ENCODE results near the gene FAM81B. TPM values are rescaled to one million over a fixed set of nuclear protein-coding genes. Genes with fewer than 3 reads are reported as not detected.

Gene FAM81B
- polyA plus RNA-seq, 1 donor from 2014 or later: not detected

- H3K4me3 ChIP-seq (ENCODE audit: low read length): no peak overlapping the region
- no peak for TF ChIP-seq POLR2AphosphoS5 (IDR thresholded peaks at IDR 0.05)
- TF ChIP-seq CTCF (IDR thresholded peaks at IDR 0.05; ENCODE audit: poor library complexity, severe bottlenecking): no peak
- no peak for TF ChIP-seq REST (IDR thresholded peaks at IDR 0.05; ENCODE audit: borderline replicate concordance)
- TF ChIP-seq RAD21 (conservative IDR thresholded peaks at IDR 0.05): no peak
- TF ChIP-seq SMC3 (conservative IDR thresholded peaks at IDR 0.05; ENCODE audit: poor library complexity): no peak
- TF ChIP-seq EZH2 (IDR thresholded peaks at IDR 0.05; ENCODE audit: borderline replicate concordance, insufficient read depth, low read length, poor library complexity, severe bottlenecking): no peak
- no peak for TF ChIP-seq MXI1 (conservative IDR thresholded peaks at IDR 0.05; ENCODE audit: poor library complexity, severe bottlenecking)
- TF ChIP-seq TAF1 (IDR thresholded peaks at IDR 0.05; ENCODE audit: low read depth): no peak
- no peak for TF ChIP-seq EP300 (conservative IDR thresholded peaks at IDR 0.05; ENCODE audit: poor library complexity, severe bottlenecking)
- H3K9me2 ChIP-seq (ENCODE audit: insufficient read depth, low read length): no peaks in the 10 kb centered on the region
- H3K27ac ChIP-seq (ENCODE audit: low read length): no peak overlapping the region
- H3K36me3 ChIP-seq (ENCODE audit: insufficient read depth, low read length): no peaks in the 10 kb centered on the region
- no peak overlapping the region for H2AFZ ChIP-seq (ENCODE audit: low read depth, low read length)
- no peaks in the 10 kb centered on the region for H3K27me3 ChIP-seq (ENCODE audit: insufficient read depth, low read depth, low read length)
- H3K79me2 ChIP-seq (replicated peaks; ENCODE audit: insufficient read depth, low read length): no peaks in the 10 kb centered on the region
- H3F3A ChIP-seq (ENCODE audit: insufficient read depth, low read length, poor library complexity, severe bottlenecking): no peaks in the 10 kb centered on the region
- no peaks in the 10 kb centered on the region for H3K9me3 ChIP-seq (ENCODE audit: low read length)
- H3K9ac ChIP-seq (ENCODE audit: low read length): no peak overlapping the region
- no peaks in the 10 kb centered on the region for H4K20me1 ChIP-seq (ENCODE audit: insufficient read depth)
- H3K4me2 ChIP-seq (ENCODE audit: low read length): no peak overlapping the region
Observed at GRCh38 chr5:95374061-95374460, 17.1 kb upstream of the FAM81B start.

GRCh38 chr5:95375591-95375990 lies 15.6 kb upstream of the FAM81B start:
- TF ChIP-seq CTCF (IDR thresholded peaks at IDR 0.05; ENCODE audit: poor library complexity, severe bottlenecking): no peak
- TF ChIP-seq EZH2 (IDR thresholded peaks at IDR 0.05; ENCODE audit: borderline replicate concordance, insufficient read depth, low read length, poor library complexity, severe bottlenecking): no peak
- no peak for TF ChIP-seq EP300 (conservative IDR thresholded peaks at IDR 0.05; ENCODE audit: poor library complexity, severe bottlenecking)
- no peak for TF ChIP-seq RAD21 (conservative IDR thresholded peaks at IDR 0.05)
- TF ChIP-seq REST (IDR thresholded peaks at IDR 0.05; ENCODE audit: borderline replicate concordance): no peak
- no peak for TF ChIP-seq POLR2AphosphoS5 (IDR thresholded peaks at IDR 0.05)
- no peak for TF ChIP-seq SMC3 (conservative IDR thresholded peaks at IDR 0.05; ENCODE audit: poor library complexity)
- no peak for TF ChIP-seq MXI1 (conservative IDR thresholded peaks at IDR 0.05; ENCODE audit: poor library complexity, severe bottlenecking)
- TF ChIP-seq TAF1 (IDR thresholded peaks at IDR 0.05; ENCODE audit: low read depth): no peak
- no peak overlapping the region for H3K4me3 ChIP-seq (ENCODE audit: low read length)
- no peak overlapping the region for H3K4me2 ChIP-seq (ENCODE audit: low read length)
- H3K9ac ChIP-seq (ENCODE audit: low read length): no peak overlapping the region
- no peaks in the 10 kb centered on the region for H3K9me2 ChIP-seq (ENCODE audit: insufficient read depth, low read length)
- H3K27ac ChIP-seq (ENCODE audit: low read length): no peak overlapping the region
- H4K20me1 ChIP-seq (ENCODE audit: insufficient read depth): no peaks in the 10 kb centered on the region
- H3K9me3 ChIP-seq (ENCODE audit: low read length): no peaks in the 10 kb centered on the region
- no peaks in the 10 kb centered on the region for H3K36me3 ChIP-seq (ENCODE audit: insufficient read depth, low read length)
- no peaks in the 10 kb centered on the region for H3F3A ChIP-seq (ENCODE audit: insufficient read depth, low read length, poor library complexity, severe bottlenecking)
- no peak overlapping the region for H2AFZ ChIP-seq (ENCODE audit: low read depth, low read length)
- no peaks in the 10 kb centered on the region for H3K79me2 ChIP-seq (replicated peaks; ENCODE audit: insufficient read depth, low read length)
- no peaks in the 10 kb centered on the region for H3K27me3 ChIP-seq (ENCODE audit: insufficient read depth, low read depth, low read length)
